IMR-90 (cell line): ENCODE data around the gene QSER1.

Experiments used
- BHLHE40 ChIP-seq: fragments of 150-350 bp; IDR thresholded peaks from 2 replicates; pipeline ENCODE4 v1.6.1; 2016; ENCODE audit warnings: mild to moderate bottlenecking, low read depth, low read length
- CEBPB ChIP-seq: IDR thresholded peaks from 2 replicates; pipeline ENCODE4 v1.6.1; 2012; ENCODE audit warnings: low read depth, low read length, improper control_type of control experiment
- CTCF ChIP-seq: conservative IDR thresholded peaks from 2 replicates; pipeline ENCODE4 v1.5.1; 2012; ENCODE audit warnings: mild to moderate bottlenecking, low read depth, low read length, improper control_type of control experiment
- ELK1 ChIP-seq: fragments of 150-350 bp; IDR thresholded peaks from 2 replicates; pipeline ENCODE4 v1.6.1; 2016; ENCODE audit warnings: low read depth, mild to moderate bottlenecking, low read length, moderate library complexity, borderline replicate concordance
- FOS ChIP-seq: fragments of 150-350 bp; IDR thresholded peaks from 2 replicates; pipeline ENCODE4 v1.6.1; 2016; ENCODE audit warnings: low read depth, low read length
- MAFK ChIP-seq: IDR thresholded peaks from 2 replicates; pipeline ENCODE4 v1.6.1; 2012; ENCODE audit warnings: low read depth, low read length, improper control_type of control experiment
- MAZ ChIP-seq: IDR thresholded peaks from 2 replicates; pipeline ENCODE4 v1.6.1; 2012; ENCODE audit warnings: low read depth, mild to moderate bottlenecking, low read length, improper control_type of control experiment, moderate library complexity, borderline replicate concordance
- POLR2A ChIP-seq: IDR thresholded peaks from 2 replicates; pipeline ENCODE4 v1.6.1; 2012; ENCODE audit warnings: mild to moderate bottlenecking, low read depth, low read length
- RAD21 ChIP-seq: IDR thresholded peaks from 2 replicates; pipeline ENCODE4 v1.6.1; 2012; ENCODE audit warnings: low read length, improper control_type of control experiment
- RCOR1 ChIP-seq: IDR thresholded peaks from 2 replicates; pipeline ENCODE4 v1.6.1; 2012; ENCODE audit warnings: mild to moderate bottlenecking, low read length, improper control_type of control experiment; ENCODE audit not compliant: insufficient replicate concordance
- RFX5 ChIP-seq: IDR thresholded peaks from 2 replicates; pipeline ENCODE4 v1.8.0; 2012; ENCODE audit warnings: low read depth, mild to moderate bottlenecking, low read length, moderate library complexity
- SMC3 ChIP-seq: fragments of 150-350 bp; IDR thresholded peaks from 2 replicates; pipeline ENCODE4 v1.6.1; 2016; ENCODE audit warnings: low read depth, mild to moderate bottlenecking, antibody characterized with exemption, low read length, moderate library complexity
- USF2 ChIP-seq: fragments of 150-350 bp; IDR thresholded peaks from 2 replicates; pipeline ENCODE4 v1.6.1; 2017; ENCODE audit warnings: mild to moderate bottlenecking, antibody characterized with exemption, low read length, low read depth

GRCh38 chr11:32990481-32990880 lies 97.9 kb downstream of the QSER1 start:
- TF ChIP-seq POLR2A (no peak), CTCF (no peak), CEBPB (no peak), BHLHE40 (no peak), RFX5 (no peak), RAD21 (no peak), FOS (no peak), RCOR1 (no peak), MAFK (no peak), MAZ (no peak), USF2 (no peak), SMC3 (no peak), ELK1 (no peak)
